H9 (cell line): ENCODE measurements around the gene TAF9. TPM values are rescaled to one million over a fixed set of nuclear protein-coding genes. Genes with fewer than 3 reads are reported as not detected.

Experiments
- DNase-seq: peaks from one replicate; pipeline ENCODE4 v3.0.0-alpha.2; 2017
- H2AFZ ChIP-seq: one replicate; pipeline ENCODE4 v1.6.1; 2013; ENCODE audit warnings: mild to moderate bottlenecking, low read length, control low read depth, moderate library complexity
- H2AK5ac ChIP-seq: 2 replicates; pipeline ENCODE4 v1.6.1; 2013; ENCODE audit warnings: low read length, control low read depth, mixed read lengths; ENCODE audit not compliant: insufficient read length
- H2BK120ac ChIP-seq: one replicate; pipeline ENCODE4 v1.6.1; 2013; ENCODE audit warnings: low read depth, mild to moderate bottlenecking, low read length, control low read depth, inconsistent platforms; ENCODE audit not compliant: poor library complexity, severe bottlenecking
- H2BK12ac ChIP-seq: 2 replicates; pipeline ENCODE4 v1.6.1; 2013; ENCODE audit warnings: low read length, control low read depth, mixed read lengths, low read depth; ENCODE audit not compliant: insufficient read length
- H2BK15ac ChIP-seq: 2 replicates; pipeline ENCODE4 v1.6.1; 2013; ENCODE audit warnings: low read depth, low read length, control low read depth
- H2BK20ac ChIP-seq: one replicate; pipeline ENCODE4 v1.6.1; 2013; ENCODE audit warnings: low read depth, mild to moderate bottlenecking, low read length, control low read depth, inconsistent platforms; ENCODE audit not compliant: poor library complexity, severe bottlenecking
- H2BK5ac ChIP-seq: 2 replicates; pipeline ENCODE4 v1.6.1; 2013; ENCODE audit warnings: low read length, control low read depth, mixed read lengths; ENCODE audit not compliant: insufficient read length
- H3K14ac ChIP-seq: 2 replicates; pipeline ENCODE4 v1.6.1; 2013; ENCODE audit warnings: low read length, control low read depth; ENCODE audit not compliant: insufficient read depth
- H3K18ac ChIP-seq: 2 replicates; pipeline ENCODE4 v1.6.1; 2013; ENCODE audit warnings: low read depth, mild to moderate bottlenecking, mixed read lengths, low read length, control low read depth; ENCODE audit not compliant: insufficient read length
- H3K23ac ChIP-seq: 2 replicates; pipeline ENCODE4 v1.6.1; 2013; ENCODE audit warnings: low read length, control low read depth, mixed read lengths, low read depth; ENCODE audit not compliant: insufficient read length
- H3K23me2 ChIP-seq: 2 replicates; pipeline ENCODE4 v1.6.1; 2013; ENCODE audit warnings: low read depth, mild to moderate bottlenecking, mixed read lengths, low read length, control low read depth; ENCODE audit not compliant: insufficient read length, poor library complexity, severe bottlenecking
- H3K27ac ChIP-seq: 2 replicates; pipeline ENCODE4 v1.5.1; 2013; ENCODE audit warnings: low read length, control low read depth, mixed read lengths, low read depth; ENCODE audit not compliant: insufficient read length
- H3K27me3 ChIP-seq: 2 replicates; pipeline ENCODE4 v1.6.1; 2013; ENCODE audit warnings: low read length, control low read depth, inconsistent platforms; ENCODE audit not compliant: insufficient read depth
- H3K4ac ChIP-seq: 2 replicates; pipeline ENCODE4 v1.6.1; 2013; ENCODE audit warnings: low read depth, mild to moderate bottlenecking, control low read depth, inconsistent platforms, low read length, moderate library complexity
- H3K4me1 ChIP-seq: 2 replicates; pipeline ENCODE4 v1.6.1; 2013; ENCODE audit warnings: low read length, control low read depth, inconsistent platforms; ENCODE audit not compliant: insufficient read depth
- H3K4me2 ChIP-seq: 2 replicates; pipeline ENCODE4 v1.6.1; 2013; ENCODE audit warnings: low read length, control low read depth, mixed read lengths; ENCODE audit not compliant: insufficient read length, insufficient read depth
- H3K56ac ChIP-seq: 2 replicates; pipeline ENCODE4 v1.6.1; 2013; ENCODE audit warnings: low read depth, mild to moderate bottlenecking, mixed read lengths, low read length, control low read depth; ENCODE audit not compliant: insufficient read length
- H3K79me1 ChIP-seq: 2 replicates; pipeline ENCODE4 v1.6.1; 2013; ENCODE audit warnings: low read depth, mild to moderate bottlenecking, moderate library complexity, low read length, control low read depth, inconsistent platforms; ENCODE audit not compliant: insufficient read depth, poor library complexity, severe bottlenecking
- H3K79me2 ChIP-seq: 2 replicates; pipeline ENCODE4 v1.6.1; 2013; ENCODE audit warnings: low read length, control low read depth, inconsistent platforms; ENCODE audit not compliant: insufficient read depth
- H3K9ac ChIP-seq: 2 replicates; pipeline ENCODE4 v1.6.1; 2013; ENCODE audit warnings: low read length, control low read depth, mixed read lengths; ENCODE audit not compliant: insufficient read length; ENCODE audit errors: extremely low read depth
- H3K9me3 ChIP-seq: one replicate; pipeline ENCODE4 v1.6.1; 2013; ENCODE audit warnings: low read depth, low read length, inconsistent platforms; ENCODE audit not compliant: control insufficient read depth
- H3T11ph ChIP-seq: one replicate; pipeline ENCODE4 v1.6.1; 2013; ENCODE audit warnings: mild to moderate bottlenecking, low read length, control low read depth, inconsistent platforms
- H4K20me1 ChIP-seq: one replicate; pipeline ENCODE4 v1.6.1; 2013; ENCODE audit not compliant: control insufficient read depth, insufficient read length, insufficient read depth
- H4K5ac ChIP-seq: 2 replicates; pipeline ENCODE4 v1.6.1; 2013; ENCODE audit warnings: low read depth, mild to moderate bottlenecking, mixed read lengths, low read length, control low read depth; ENCODE audit not compliant: insufficient read length
- H4K8ac ChIP-seq: replicated peaks from 2 replicates; pipeline ENCODE4 v1.6.1; 2013; ENCODE audit warnings: low read length, control low read depth, mixed read lengths, low read depth; ENCODE audit not compliant: insufficient read length
- H4K91ac ChIP-seq: 2 replicates; pipeline ENCODE4 v1.6.1; 2013; ENCODE audit warnings: low read depth, mild to moderate bottlenecking, moderate library complexity, mixed read lengths, low read length, control low read depth; ENCODE audit not compliant: insufficient read length
- H3K27ac Mint-ChIP-seq, 3 experiments: 2 replicates in 2 of 3; 3 replicates in 1 of 3; pipeline ENCODE4 v1.8.0; 2020 to 2021; ENCODE audit warnings: mixed read lengths in 3 of 3, mild to moderate bottlenecking in 1 of 3, moderate library complexity in 1 of 3
- H3K27me3 Mint-ChIP-seq: 2 replicates; pipeline ENCODE4 v1.8.0; 2021; ENCODE audit warnings: low read depth, mild to moderate bottlenecking, moderate library complexity, mixed read lengths
- H3K36me3 Mint-ChIP-seq, 3 experiments: 2 replicates in 2 of 3; 3 replicates in 1 of 3; pipeline ENCODE4 v1.8.0; 2020 to 2021; ENCODE audit warnings: low read depth in 3 of 3, mixed read lengths in 3 of 3; ENCODE audit not compliant: insufficient read depth in 1 of 3
- H3K4me1 Mint-ChIP-seq, 2 experiments: 2 replicates each; pipeline ENCODE4 v1.8.0; 2020; ENCODE audit warnings: mixed read lengths in 2 of 2
- H3K4me3 Mint-ChIP-seq, 2 experiments: 2 replicates in 1 of 2; 3 replicates in 1 of 2; pipeline ENCODE4 v1.8.0; 2020 to 2021; ENCODE audit warnings: mild to moderate bottlenecking in 2 of 2, mixed read lengths in 2 of 2, moderate library complexity in 1 of 2
- H3K9me3 Mint-ChIP-seq, 2 experiments: 2 replicates in 1 of 2; 3 replicates in 1 of 2; pipeline ENCODE4 v1.8.0; 2020; ENCODE audit warnings: mild to moderate bottlenecking in 2 of 2, mixed read lengths in 2 of 2, moderate library complexity in 1 of 2
- CTCF ChIP-seq: fragments of 200-600 bp; sonication (generic); conservative IDR thresholded peaks from 3 replicates; pipeline ENCODE4 v1.8.0; 2021; ENCODE audit warnings: antibody characterized with exemption, mild to moderate bottlenecking
- WGBS: extraction: QIAGEN DNeasy Blood & Tissue Kit; methylation state at CpG from one replicate; pipeline ENCODE4 v1.1.7; 2013; ENCODE audit warnings: missing lambda C conversion rate, low lambda C conversion rate, mixed read lengths; ENCODE audit not compliant: insufficient read length; ENCODE audit errors: extremely low coverage; 5-methylcytosine and 5-hydroxymethylcytosine counted together
- total RNA-seq: library from RNA; stranded (reverse); gene quantifications from 2 replicates; pipeline ENCODE4 v1.2.1, GENCODE V29; 2021

Gene TAF9
- total RNA-seq, 1 experiment from 2014 or later, result 85.0 TPM

DNA sequence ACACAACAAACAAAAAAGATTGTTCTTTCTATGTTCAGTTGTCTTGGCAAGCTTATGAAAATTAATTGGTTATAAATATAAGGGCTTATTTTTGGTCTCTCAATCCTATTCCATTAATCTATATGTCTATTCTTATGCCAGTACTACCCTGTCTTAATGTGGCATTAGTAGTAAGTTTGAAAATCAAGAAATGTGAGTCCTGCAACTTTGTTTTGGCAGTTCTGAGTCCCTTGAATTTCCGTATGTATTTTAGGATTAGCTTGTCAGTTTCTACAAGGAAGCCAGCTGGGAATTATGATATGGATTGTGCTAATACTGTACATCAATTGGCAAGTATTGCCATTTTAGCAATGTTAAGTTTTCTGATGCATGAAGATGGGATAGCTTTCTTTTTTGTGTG, 26.2 kb downstream of the TAF9 start:
- no peak overlapping the region for H4K91ac ChIP-seq
- H4K8ac ChIP-seq, result no peak overlapping the region
- H4K5ac ChIP-seq, result no peak overlapping the region
- no peaks in the 10 kb centered on the region for H3K36me3 Mint-ChIP-seq
- no peak overlapping the region for H2BK15ac ChIP-seq
- no peaks in the 10 kb centered on the region for H3K79me1 ChIP-seq
- no peaks in the 10 kb centered on the region for H3K9me3 Mint-ChIP-seq
- H2AK5ac ChIP-seq, result no peak overlapping the region
- H3K23ac ChIP-seq, result no peak overlapping the region
- no peak overlapping the region for H3K4me2 ChIP-seq
- no peaks in the 10 kb centered on the region for H3K79me2 ChIP-seq
- H3K27ac Mint-ChIP-seq, result no peak overlapping the region
- no peak for DNase-seq
- H3K9me3 ChIP-seq, result no peaks in the 10 kb centered on the region
- H3K23me2 ChIP-seq, result no peaks in the 10 kb centered on the region
- no peaks in the 10 kb centered on the region for H3K27me3 Mint-ChIP-seq
- no peak overlapping the region for H3K56ac ChIP-seq
- H3K18ac ChIP-seq, result no peak overlapping the region
- no peak overlapping the region for H2BK120ac ChIP-seq
- H4K20me1 ChIP-seq, result no peaks in the 10 kb centered on the region
- H2BK5ac ChIP-seq, result no peak overlapping the region
- H3T11ph ChIP-seq, result no peak overlapping the region
- TF ChIP-seq CTCF, result no peak
- no peak overlapping the region for H3K4ac ChIP-seq
- H3K9ac ChIP-seq, result no peak overlapping the region
- H3K4me1 ChIP-seq, result no peaks in the 10 kb centered on the region
- no peaks in the 10 kb centered on the region for H3K4me1 Mint-ChIP-seq
- H3K27ac ChIP-seq, result no peak overlapping the region
- H2AFZ ChIP-seq, result no peak overlapping the region
- no peak overlapping the region for H2BK12ac ChIP-seq
- no peak overlapping the region for H3K4me3 Mint-ChIP-seq
- no peak overlapping the region for H2BK20ac ChIP-seq
- no peaks in the 10 kb centered on the region for H3K27me3 ChIP-seq
- no peak overlapping the region for H3K14ac ChIP-seq
- no CpG with 5 or more reads among the region's 1 CpG for WGBS
